T-helper 1 cell treated with Interleukin-12 subunit alpha and Interleukin-12 subunit beta and Interleukin-4 antibody, amounts not matched to agents 30 μg/mL and 1 μg/mL, for 36 hours (primary cell): ENCODE data around the gene RAB27A.
"Not testable (repeated sequence)": the region's sequence is repeated elsewhere in the genome, so short reads cannot be mapped to it uniquely, and the experiment has no call there.

Experiments used
- H3K27ac Mint-ChIP-seq: one replicate; pipeline ENCODE4 v1.8.0; 2021; ENCODE audit warnings: mild to moderate bottlenecking, mixed read lengths
- H3K27me3 Mint-ChIP-seq: one replicate; pipeline ENCODE4 v1.8.0; 2021; ENCODE audit warnings: low read depth, mixed read lengths
- H3K36me3 Mint-ChIP-seq: one replicate; pipeline ENCODE4 v1.8.0; 2021; ENCODE audit warnings: low read depth, mixed read lengths
- H3K4me1 Mint-ChIP-seq: one replicate; pipeline ENCODE4 v1.8.0; 2021; ENCODE audit warnings: low read depth, mixed read lengths
- H3K4me3 Mint-ChIP-seq: one replicate; pipeline ENCODE4 v1.8.0; 2021; ENCODE audit warnings: mild to moderate bottlenecking, moderate library complexity, mixed read lengths
- H3K9me3 Mint-ChIP-seq: one replicate; pipeline ENCODE4 v1.8.0; 2021; ENCODE audit warnings: mixed read lengths

RAB27A gene

GRCh38 chr15:55276324-55276723 lies 13.3 kb downstream of the RAB27A start:
- Mint-ChIP-seq H3K36me3 (peaks cover 29% of the 10 kb centered on the region), H3K4me1 (peaks cover 71% of the 10 kb centered on the region), H3K9me3 (no peaks in the 10 kb centered on the region), H3K27ac (peak overlapping the region; percentile 87), H3K27me3 (no peaks in the 10 kb centered on the region), H3K4me3 (peak overlapping the region; percentile 53)

- Mint-ChIP-seq H3K27me3 (no peaks in the 10 kb centered on the region), H3K36me3 (peaks cover 43% of the 10 kb centered on the region), H3K27ac (no peak overlapping the region), H3K9me3 (no peaks in the 10 kb centered on the region), H3K4me1 (peaks cover 66% of the 10 kb centered on the region), H3K4me3 (no peak overlapping the region)
These were observed 19.3 kb downstream of the RAB27A start for GRCh38 chr15:55270291-55270690.

- H3K4me3 Mint-ChIP-seq, result no peak overlapping the region
- no peaks in the 10 kb centered on the region for H3K9me3 Mint-ChIP-seq
- peaks cover 32% of the 10 kb centered on the region for H3K36me3 Mint-ChIP-seq
- no peaks in the 10 kb centered on the region for H3K27me3 Mint-ChIP-seq
- H3K4me1 Mint-ChIP-seq, result peaks cover 54% of the 10 kb centered on the region
- H3K27ac Mint-ChIP-seq, result peak overlapping the region; percentile 94
These were observed 21.4 kb downstream of the RAB27A start for GRCh38 chr15:55268176-55268695.

GRCh38 chr15:55267401-55268175 lies 22.0 kb downstream of the RAB27A start:
- H3K27me3 Mint-ChIP-seq, result no peaks in the 10 kb centered on the region
- no peaks in the 10 kb centered on the region for H3K9me3 Mint-ChIP-seq
- peak overlapping the region; percentile 94 for H3K27ac Mint-ChIP-seq
- peaks cover 34% of the 10 kb centered on the region for H3K36me3 Mint-ChIP-seq
- H3K4me3 Mint-ChIP-seq, result peak overlapping the region; percentile 66
- peaks cover 51% of the 10 kb centered on the region for H3K4me1 Mint-ChIP-seq

- Mint-ChIP-seq H3K4me1 (peaks cover 46% of the 10 kb centered on the region), H3K9me3 (no peaks in the 10 kb centered on the region), H3K36me3 (peaks cover 32% of the 10 kb centered on the region), H3K4me3 (peak overlapping the region; percentile 33), H3K27me3 (no peaks in the 10 kb centered on the region), H3K27ac (peak overlapping the region; percentile 94)
These were observed 23.1 kb downstream of the RAB27A start for GRCh38 chr15:55266547-55266946.

GRCh38 chr15:55260562-55261131 lies 29.0 kb downstream of the RAB27A start:
- H3K4me3 Mint-ChIP-seq, result no peak overlapping the region
- no peaks in the 10 kb centered on the region for H3K9me3 Mint-ChIP-seq
- peaks cover 41% of the 10 kb centered on the region for H3K4me1 Mint-ChIP-seq
- H3K36me3 Mint-ChIP-seq, result peaks cover 25% of the 10 kb centered on the region
- no peaks in the 10 kb centered on the region for H3K27me3 Mint-ChIP-seq
- H3K27ac Mint-ChIP-seq, result no peak overlapping the region

- no peak overlapping the region for H3K4me3 Mint-ChIP-seq
These were observed 31.7 kb downstream of the RAB27A start for GRCh38 chr15:55257938-55258337.

GRCh38 chr15:55257012-55257670 lies 32.5 kb downstream of the RAB27A start:
- Mint-ChIP-seq H3K27me3 (no peaks in the 10 kb centered on the region), H3K9me3 (no peaks in the 10 kb centered on the region), H3K4me3 (no peak overlapping the region), H3K36me3 (peaks cover 21% of the 10 kb centered on the region), H3K4me1 (peaks cover 55% of the 10 kb centered on the region), H3K27ac (peak overlapping the region; percentile 28)

More at GRCh38 chr15:55257938-55258337, 31.7 kb downstream of the RAB27A start:
- H3K27me3 Mint-ChIP-seq, result no peaks in the 10 kb centered on the region
- peaks cover 22% of the 10 kb centered on the region for H3K36me3 Mint-ChIP-seq
- H3K27ac Mint-ChIP-seq, result peak overlapping the region; percentile 72
- H3K4me1 Mint-ChIP-seq, result peaks cover 55% of the 10 kb centered on the region
- H3K9me3 Mint-ChIP-seq, result no peaks in the 10 kb centered on the region

- Mint-ChIP-seq H3K9me3 (no peaks in the 10 kb centered on the region), H3K27ac (peak overlapping the region; percentile 78), H3K36me3 (peaks cover 26% of the 10 kb centered on the region), H3K27me3 (no peaks in the 10 kb centered on the region), H3K4me1 (peaks cover 60% of the 10 kb centered on the region), H3K4me3 (peak overlapping the region; percentile 79)
These were observed 33.2 kb downstream of the RAB27A start for GRCh38 chr15:55256281-55257011.

GRCh38 chr15:55255714-55256113 lies 33.9 kb downstream of the RAB27A start:
- H3K27ac Mint-ChIP-seq, result peak overlapping the region; percentile 78
- peaks cover 67% of the 10 kb centered on the region for H3K4me1 Mint-ChIP-seq
- H3K36me3 Mint-ChIP-seq, result peaks cover 29% of the 10 kb centered on the region
- H3K4me3 Mint-ChIP-seq, result peak overlapping the region; percentile 79
- H3K9me3 Mint-ChIP-seq, result no peaks in the 10 kb centered on the region
- H3K27me3 Mint-ChIP-seq, result no peaks in the 10 kb centered on the region

GRCh38 chr15:55254916-55255679 lies 34.5 kb downstream of the RAB27A start:
- Mint-ChIP-seq H3K36me3 (peaks cover 22% of the 10 kb centered on the region), H3K27ac (peak overlapping the region; percentile 78), H3K4me1 (peaks cover 68% of the 10 kb centered on the region), H3K27me3 (no peaks in the 10 kb centered on the region), H3K9me3 (no peaks in the 10 kb centered on the region), H3K4me3 (peak overlapping the region; percentile 79)

GRCh38 chr15:55253580-55253979 lies 36.0 kb downstream of the RAB27A start:
- Mint-ChIP-seq H3K4me3 (no peak overlapping the region), H3K36me3 (peaks cover 24% of the 10 kb centered on the region), H3K4me1 (peaks cover 69% of the 10 kb centered on the region), H3K27me3 (no peaks in the 10 kb centered on the region), H3K27ac (peak overlapping the region; percentile 46), H3K9me3 (no peaks in the 10 kb centered on the region)

- H3K27ac Mint-ChIP-seq, H3K4me3 Mint-ChIP-seq, H3K9me3 Mint-ChIP-seq, H3K27me3 Mint-ChIP-seq: not testable (repeated sequence)
- H3K4me1 Mint-ChIP-seq, result peaks cover 63% of the 10 kb centered on the region
- peaks cover 24% of the 10 kb centered on the region for H3K36me3 Mint-ChIP-seq
These were observed 37.4 kb downstream of the RAB27A start for GRCh38 chr15:55252201-55252600.
